Measurements from ENCODE around the gene ARHGAP20. TPM values are rescaled to one million over a fixed set of nuclear protein-coding genes. Genes with fewer than 3 reads are reported as not detected.

ARHGAP20 gene
- total and polyA plus RNA-seq, 9 donors = 1.1 to 5.6 (median 2.6) TPM

GRCh38 chr11:110716361-110716760 is 4.1 kb upstream of the ARHGAP20 start:
- no peak for DNase-seq
- intact Hi-C loops (cut with DNase I) = no loop called here

GRCh38 chr11:110715541-110715940 is 3.3 kb upstream of the ARHGAP20 start:
- no peak for TF ChIP-seq EP300 (IDR thresholded peaks at IDR 0.05)
- no peaks in the 10 kb centered on the region for H3K9me3 ChIP-seq
- DNase-seq = no peak
- no peak overlapping the region for H3K27ac ChIP-seq
- no peaks in the 10 kb centered on the region for H3K27me3 ChIP-seq
- H3K4me3 ChIP-seq = no peak overlapping the region
- H3K4me1 ChIP-seq (ENCODE audit: insufficient read depth) = peaks cover 5% of the 10 kb centered on the region
- no peaks in the 10 kb centered on the region for H3K36me3 ChIP-seq
- WGBS, 3 donors = 2 to 16% (median 8%) methylated on average over 1 of the region's 1 CpG
- intact Hi-C loops (cut with DNase I) = no loop called here

More at GRCh38 chr11:110716361-110716760, 4.1 kb upstream of the ARHGAP20 start:
- Histone ChIP-seq H3K9me3 (no peaks in the 10 kb centered on the region), H3K4me1 (ENCODE audit: insufficient read depth) (peaks cover 3% of the 10 kb centered on the region), H3K27me3 (no peaks in the 10 kb centered on the region), H3K27ac (no peak overlapping the region), H3K4me3 (no peak overlapping the region), H3K36me3 (no peaks in the 10 kb centered on the region)
- 92 to 97% (median 95%) methylated on average over 2 of the region's 2 CpGs for WGBS, 3 donors
- no peak for TF ChIP-seq CTCF (IDR thresholded peaks at IDR 0.05)
- no peak for TF ChIP-seq POLR2A (IDR thresholded peaks at IDR 0.05)

GRCh38 chr11:110713449-110713776 is 1.2 kb upstream of the ARHGAP20 start:
- Histone ChIP-seq H3K27ac (no peak overlapping the region), H3K4me1 (ENCODE audit: insufficient read depth) (peaks cover 6% of the 10 kb centered on the region), H3K4me3 (peak overlapping the region; percentile 69), H3K36me3 (no peaks in the 10 kb centered on the region), H3K27me3 (no peaks in the 10 kb centered on the region), H3K9me3 (no peaks in the 10 kb centered on the region)
- intact Hi-C loops (cut with DNase I) = no loop called here
- TF ChIP-seq EP300 (IDR thresholded peaks at IDR 0.05) (no peak), POLR2A (IDR thresholded peaks at IDR 0.05) (no peak), CTCF (IDR thresholded peaks at IDR 0.05) (no peak)
- WGBS, 3 donors = 11 to 14% (median 14%) methylated on average over 9 of the region's 9 CpGs
- DNase-seq = peak in 2 of 5 donors; percentile 13 to 23

GRCh38 chr11:110712659-110713448 is 617 bp upstream of the ARHGAP20 start:
- intact Hi-C loops (cut with DNase I) = no loop called here
- DNase-seq = peak in 2 of 5 donors; percentile 8 to 23
- TF ChIP-seq CTCF (IDR thresholded peaks at IDR 0.05) = no peak
- TF ChIP-seq EP300 (IDR thresholded peaks at IDR 0.05) = no peak
- TF ChIP-seq POLR2A (IDR thresholded peaks at IDR 0.05) = no peak
- no peaks in the 10 kb centered on the region for H3K36me3 ChIP-seq
- H3K27ac ChIP-seq = no peak overlapping the region
- H3K9me3 ChIP-seq = no peaks in the 10 kb centered on the region
- H3K4me3 ChIP-seq = peak overlapping the region; percentile 69
- peaks cover 6% of the 10 kb centered on the region for H3K4me1 ChIP-seq (ENCODE audit: insufficient read depth)
- WGBS, 3 donors = 0 to 1% (median 1%) methylated on average over 43 to 50 of the region's 50 CpGs
- no peaks in the 10 kb centered on the region for H3K27me3 ChIP-seq

- intact Hi-C loops (cut with DNase I) = no loop called here
- DNase-seq = no peak
- Histone ChIP-seq H3K4me1 (ENCODE audit: insufficient read depth) (peaks cover 6% of the 10 kb centered on the region), H3K9me3 (no peaks in the 10 kb centered on the region), H3K4me3 (peak overlapping the region; percentile 69), H3K27ac (peak overlapping the region; percentile 9 to 70), H3K36me3 (no peaks in the 10 kb centered on the region), H3K27me3 (no peaks in the 10 kb centered on the region)
- WGBS, 3 donors = 0 to 1% (median 0%) methylated on average over 5 to 24 of the region's 24 CpGs
- TF ChIP-seq EP300 (IDR thresholded peaks at IDR 0.05) = no peak
- no peak for TF ChIP-seq CTCF (IDR thresholded peaks at IDR 0.05)
- no peak for TF ChIP-seq POLR2A (IDR thresholded peaks at IDR 0.05)
These were observed 825 bp downstream of the ARHGAP20 start for GRCh38 chr11:110711448-110711775.

Measured in ovary (tissue), 9 donors.